ENCODE results near the gene MAK.
"Not testable (repeated sequence)": the region's sequence is repeated elsewhere in the genome, so short reads cannot be mapped to it uniquely, and the experiment has no call there.

MAK gene

DNA sequence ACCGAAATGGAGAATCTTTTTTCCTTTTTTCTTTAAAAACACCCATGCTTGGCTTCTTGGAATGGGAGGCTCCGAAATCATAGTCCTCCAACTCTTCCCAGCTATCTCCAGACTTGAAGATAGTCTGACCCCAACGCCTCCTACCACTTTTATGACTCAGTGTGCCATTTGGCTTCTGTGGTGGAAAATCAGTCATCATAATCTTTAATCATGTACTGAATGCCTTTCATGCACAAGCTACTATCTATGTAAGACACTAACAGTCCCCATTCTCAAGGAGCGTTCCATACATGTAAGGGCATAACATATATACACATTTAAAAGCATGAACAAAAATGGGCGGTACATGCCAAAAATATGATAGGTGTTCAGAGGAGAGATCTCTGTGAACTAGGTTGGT is 46.7 kb downstream of the MAK start:
- no peak for DNase-seq (ENCODE audit: low spot score)

DNA sequence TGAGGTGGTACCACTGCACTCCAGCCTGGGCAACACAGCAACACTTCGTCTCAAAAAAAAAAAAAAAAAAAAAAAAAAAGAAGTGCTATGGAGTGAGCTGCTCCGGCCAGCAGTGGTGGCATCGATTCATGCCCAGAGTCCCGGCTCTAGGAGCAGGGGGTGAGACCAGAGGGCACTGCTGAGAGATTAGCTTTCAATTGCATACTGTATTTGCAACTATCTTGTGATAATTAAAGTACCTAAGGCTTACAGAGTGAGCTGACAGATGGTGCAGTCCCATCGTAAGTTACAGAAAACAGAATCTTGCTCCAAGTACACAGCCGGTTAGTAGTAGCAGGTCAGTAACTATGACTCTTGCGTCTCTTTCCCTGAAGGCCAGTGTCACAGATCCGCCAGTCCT is 59.3 kb downstream of the MAK start:
- no peak for DNase-seq (ENCODE audit: low spot score)

DNA sequence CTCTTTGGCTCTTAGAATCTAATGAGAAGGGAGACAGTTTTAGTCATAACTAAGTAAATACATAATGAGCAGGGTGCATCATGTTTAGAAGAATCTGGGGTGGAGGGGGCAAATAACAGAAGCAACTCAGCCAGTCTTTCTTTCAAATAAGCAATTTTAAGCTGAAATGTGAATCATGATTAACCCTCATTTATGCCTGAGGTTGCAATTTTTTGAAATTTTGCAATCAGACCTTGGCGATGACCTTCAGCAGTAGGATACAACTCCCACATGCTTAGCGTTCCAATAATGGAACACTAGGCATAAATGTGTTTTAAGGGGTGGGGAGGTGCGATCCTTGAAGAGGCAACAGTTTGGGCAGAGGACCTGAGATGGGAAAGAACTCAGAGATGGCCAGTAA is 60.1 kb downstream of the MAK start:
- DNase-seq (ENCODE audit: low spot score): no peak

DNA sequence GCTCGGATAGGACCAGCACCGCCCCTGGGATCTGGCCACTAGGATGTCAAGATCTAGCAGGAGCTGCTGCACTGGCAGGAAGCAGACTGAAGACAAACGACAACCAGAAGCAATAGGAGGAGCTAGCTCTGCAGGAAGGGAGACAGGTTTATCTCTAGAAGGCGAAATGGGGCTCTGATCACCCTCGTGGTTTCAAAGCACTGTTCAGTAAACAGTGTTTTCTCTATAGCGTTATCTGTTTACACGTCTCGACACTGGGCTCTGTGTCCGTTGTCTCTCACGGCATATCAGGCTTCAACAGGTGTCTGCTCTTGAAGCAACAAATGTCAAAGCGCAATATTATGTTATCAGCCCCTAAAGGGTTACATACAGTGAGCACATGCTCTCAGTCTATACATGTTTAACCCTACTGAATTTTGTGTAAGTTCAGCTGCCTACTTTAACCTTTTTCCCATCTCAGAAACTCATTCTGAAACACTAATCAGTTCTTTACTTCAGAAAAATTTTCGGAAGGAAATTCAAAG is 66.9 kb downstream of the MAK start:
- no peak for DNase-seq (ENCODE audit: low spot score)

DNA sequence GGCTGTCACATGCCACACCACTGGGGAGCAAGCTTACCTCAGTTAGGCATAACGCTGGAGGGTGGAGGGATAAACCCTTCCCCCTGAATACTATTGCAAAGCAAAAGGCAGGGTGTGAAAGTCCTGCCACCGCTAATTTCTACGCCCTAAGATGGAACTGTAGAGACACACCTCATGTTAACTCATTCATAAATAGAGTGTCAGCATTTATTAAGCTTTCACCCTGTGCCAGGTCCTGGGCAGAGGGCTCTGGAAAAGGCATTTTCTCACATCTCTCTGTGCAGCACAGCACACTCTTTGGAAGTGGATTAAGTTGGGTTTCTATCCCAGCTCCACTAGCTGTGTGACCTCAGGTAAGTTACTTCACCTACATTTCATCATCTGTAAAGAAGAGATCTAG is 68.9 kb downstream of the MAK start:
- no peak for DNase-seq (ENCODE audit: low spot score)

DNA sequence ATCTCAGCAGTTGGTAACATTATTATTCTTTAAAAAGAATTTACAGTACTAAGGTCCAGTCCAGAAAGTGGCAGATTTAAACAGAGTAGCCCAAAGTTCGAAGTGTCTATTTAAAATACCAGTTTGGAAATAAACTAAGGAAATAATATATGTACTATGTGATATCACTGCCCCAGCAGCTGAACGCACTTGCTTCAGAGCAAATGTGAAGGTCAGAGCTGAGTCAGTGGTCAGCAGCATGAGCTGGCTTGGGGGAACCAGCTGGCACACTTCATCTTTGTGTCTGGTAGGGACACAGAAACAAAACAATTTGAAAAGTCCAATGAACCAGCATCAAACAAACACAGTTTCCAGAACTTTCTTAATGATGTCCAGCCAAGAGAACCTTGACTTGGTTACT is 75.3 kb downstream of the MAK start:
- DNase-seq (ENCODE audit: low spot score): no peak

DNA sequence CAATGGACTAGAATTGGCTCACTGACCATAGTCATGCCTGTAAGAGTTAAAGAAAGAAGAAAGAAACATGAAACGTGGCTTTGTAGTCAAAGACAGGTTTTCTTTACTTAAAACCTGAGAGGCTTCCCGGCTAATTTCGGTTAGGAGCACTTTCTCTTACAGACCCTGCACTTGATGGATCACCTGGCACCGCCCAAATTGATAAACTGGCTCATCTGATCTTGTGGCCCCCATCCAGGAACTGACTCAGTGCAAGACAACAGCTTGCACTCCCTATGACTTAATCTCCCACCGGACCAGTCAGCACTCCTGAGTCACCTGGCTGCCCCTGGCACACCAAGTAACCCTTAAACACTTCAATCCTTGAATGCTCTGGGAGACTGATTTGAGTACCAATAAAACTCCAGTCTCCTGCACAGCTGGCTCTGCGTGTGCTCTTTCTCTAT is 78.4 kb downstream of the MAK start:
- DNase-seq (ENCODE audit: low spot score): no peak

DNA sequence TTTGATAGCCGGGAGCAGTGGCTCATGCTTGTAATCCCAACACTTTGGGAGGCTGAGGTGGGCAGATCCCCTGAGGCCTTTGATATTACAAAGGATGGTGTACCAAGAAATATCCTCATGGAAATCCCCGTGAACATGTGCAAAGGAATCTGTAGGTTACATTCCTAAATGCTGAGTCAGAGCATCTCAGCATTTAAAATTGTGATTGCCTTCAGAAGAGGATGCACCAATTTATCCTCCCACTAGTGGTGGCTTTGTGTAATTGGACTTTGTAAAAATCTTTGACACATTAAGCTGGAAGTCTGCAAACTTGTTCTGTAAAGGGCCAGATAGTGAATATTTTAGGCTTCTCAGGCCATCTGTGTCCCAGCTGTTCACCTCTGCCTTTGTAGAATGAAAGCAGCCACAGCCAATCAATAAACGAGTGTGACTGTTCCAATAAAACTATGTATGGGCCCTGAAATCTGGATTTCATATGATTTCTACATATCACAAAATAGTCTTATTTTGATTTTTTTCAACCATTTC is 79.0 kb downstream of the MAK start:
- DNase-seq (ENCODE audit: low spot score): peak; percentile 13

DNA sequence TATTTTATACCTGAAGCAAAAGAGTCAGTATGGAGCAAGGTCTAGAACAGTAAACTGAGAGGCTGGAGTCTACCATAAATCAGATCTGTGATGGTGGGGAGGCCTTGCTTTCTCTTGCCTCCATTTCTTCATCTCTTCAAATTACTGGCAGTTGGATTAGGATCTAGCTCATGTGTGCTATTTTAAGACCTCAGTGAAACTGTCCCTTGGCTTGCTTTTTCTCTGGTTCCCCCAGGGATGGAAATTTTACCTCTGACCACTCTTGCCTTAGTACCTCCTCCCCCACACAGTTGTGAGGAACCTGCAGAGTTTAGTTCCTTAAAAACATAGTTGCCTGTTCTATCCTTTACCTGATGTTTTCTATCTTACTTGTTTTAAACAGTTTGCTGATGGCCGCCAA is 82.3 kb downstream of the MAK start:
- no peak for DNase-seq (ENCODE audit: low spot score)

DNA sequence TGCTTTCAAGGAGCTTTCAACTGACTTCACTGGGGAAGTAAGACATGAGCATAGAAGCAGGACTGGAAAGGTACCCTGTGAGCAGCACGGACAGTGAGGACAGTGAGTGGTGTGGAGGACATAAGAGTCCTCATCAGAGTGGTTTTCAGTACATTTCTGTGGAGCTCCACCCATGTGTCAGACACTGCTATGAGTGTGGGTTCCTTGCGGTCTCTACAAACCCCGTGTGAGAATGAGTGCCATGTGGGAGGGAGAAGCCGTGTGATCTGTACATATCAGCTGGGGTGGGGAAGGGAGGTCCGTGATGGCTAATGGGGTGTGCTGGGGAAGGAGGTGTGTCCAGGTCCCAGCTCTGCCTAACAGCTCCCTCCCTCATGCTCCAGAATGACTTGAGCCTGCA is 86.6 kb downstream of the MAK start:
- not testable (repeated sequence) for DNase-seq (ENCODE audit: low spot score)

DNA sequence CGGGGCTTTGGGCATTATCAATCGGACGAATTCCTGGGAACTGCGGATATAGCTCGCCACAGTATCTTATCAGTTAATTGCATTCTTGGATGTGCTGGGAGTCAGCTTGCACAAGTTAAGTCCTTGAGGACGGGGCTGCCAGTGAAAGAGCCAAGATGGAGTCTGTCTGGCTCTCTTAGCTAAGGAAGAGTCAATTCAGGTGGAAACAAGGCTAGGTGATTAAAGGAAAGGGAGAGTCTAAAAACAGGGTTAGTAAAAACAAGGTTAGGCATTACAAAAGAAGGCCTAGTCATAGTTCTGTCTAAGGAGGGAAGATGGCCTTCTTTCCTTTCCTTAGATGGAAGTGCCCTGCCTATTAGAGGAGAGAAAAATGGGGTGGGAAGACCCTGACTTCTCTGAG is 87.8 kb downstream of the MAK start:
- DNase-seq (ENCODE audit: low spot score): not testable (repeated sequence)

DNA sequence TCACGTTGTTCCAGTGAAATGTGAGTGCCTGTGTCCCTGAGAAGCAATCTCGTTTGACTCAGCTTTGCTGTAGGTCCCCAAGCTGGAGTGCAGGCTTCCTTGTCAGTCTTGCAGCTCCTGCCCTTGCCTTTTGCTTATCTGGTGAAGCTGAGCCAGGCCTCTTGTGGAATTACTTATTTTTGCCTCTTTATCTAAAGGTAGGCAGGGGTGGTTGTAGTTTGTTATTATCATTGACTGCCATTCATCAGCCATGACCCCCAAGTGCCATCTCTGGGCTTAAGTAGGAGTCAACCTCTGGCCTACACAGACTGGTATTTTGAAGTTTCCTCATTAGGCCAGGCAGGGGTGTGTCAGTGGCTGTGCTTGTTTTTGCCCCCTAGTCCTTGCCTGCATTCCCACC is 88.6 kb downstream of the MAK start:
- no peak for DNase-seq (ENCODE audit: low spot score)

DNA sequence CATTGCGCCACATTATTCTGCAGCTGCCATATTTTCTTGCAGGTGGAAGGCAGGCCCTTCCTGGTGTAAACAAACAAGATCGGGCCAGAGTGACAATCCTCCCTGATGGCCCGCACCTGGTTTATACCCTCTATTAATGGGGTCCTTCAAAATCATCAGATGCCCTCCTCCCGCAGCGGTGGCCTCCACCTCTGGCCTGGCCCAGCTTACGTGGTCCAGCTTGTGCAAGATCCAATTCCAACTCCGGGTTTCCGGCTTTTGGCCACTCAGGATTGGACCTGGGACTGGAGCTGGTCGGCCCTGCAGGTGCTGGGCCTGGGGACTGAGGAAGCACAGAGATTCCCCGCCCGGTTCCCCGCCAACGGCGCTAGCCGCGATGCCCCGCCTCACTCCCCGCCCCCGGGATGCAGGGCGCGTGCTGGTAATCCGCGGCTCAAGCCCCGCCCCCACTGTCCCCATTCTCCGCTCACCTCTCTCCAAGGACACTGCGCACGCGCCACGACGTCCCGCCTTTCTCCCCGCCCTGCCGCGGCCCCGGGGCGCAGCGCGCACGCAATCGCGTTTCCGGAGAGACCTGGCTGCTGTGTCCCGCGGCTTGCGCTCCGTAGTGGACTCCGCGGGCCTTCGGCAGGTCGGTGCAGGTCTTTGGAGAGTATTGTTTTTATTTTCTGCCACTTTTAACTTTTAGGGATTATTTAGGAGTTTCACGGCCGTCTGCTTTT is 90.9 kb downstream of the MAK start, which contains the start of gene TMEM14B:
Gene TMEM14B, plus strand, starts transcription at position 555 of the 722 bp plus-strand sequence. CDS start 1,441 bp downstream, outside the sequence.
- peak; percentile 98 for DNase-seq (ENCODE audit: low spot score)

DNA sequence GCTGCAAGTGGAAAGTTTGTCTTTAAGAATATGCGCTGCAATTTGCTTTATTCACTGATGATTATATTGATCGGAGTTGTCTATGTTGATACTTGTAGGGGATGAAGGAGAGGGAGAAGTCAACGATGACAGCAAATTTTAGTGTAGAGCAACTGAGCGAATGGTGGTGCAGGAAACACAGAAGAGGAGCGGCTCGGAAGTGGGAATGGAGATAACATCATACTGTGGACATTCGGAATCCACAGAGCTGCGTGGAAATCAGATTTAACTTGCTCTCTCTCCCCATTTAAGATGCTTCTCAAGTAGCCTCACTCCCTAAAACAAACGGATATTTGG is 91.5 kb downstream of the MAK start:
- no peak for DNase-seq (ENCODE audit: low spot score)

DNA sequence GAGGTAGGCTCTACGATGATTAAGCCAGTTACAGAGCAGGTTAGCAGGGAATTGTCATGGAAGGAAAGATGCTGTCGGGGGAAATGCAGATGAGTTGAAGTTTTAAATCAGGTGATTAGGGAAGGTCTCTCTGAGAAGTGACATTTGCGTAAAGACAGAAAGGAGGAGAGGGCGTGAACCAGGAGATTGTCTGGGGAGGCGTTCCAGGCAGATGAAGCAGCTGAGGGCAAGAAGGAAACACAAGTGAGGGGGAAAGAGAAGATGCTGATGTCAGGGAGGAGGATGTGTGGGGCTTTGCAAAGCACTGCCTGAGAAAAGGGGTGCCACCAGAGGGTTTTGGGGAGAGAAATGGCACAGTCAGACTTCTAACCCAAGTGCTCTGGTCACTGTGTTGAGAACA is 93.2 kb downstream of the MAK start:
- no peak for DNase-seq (ENCODE audit: low spot score)

DNA sequence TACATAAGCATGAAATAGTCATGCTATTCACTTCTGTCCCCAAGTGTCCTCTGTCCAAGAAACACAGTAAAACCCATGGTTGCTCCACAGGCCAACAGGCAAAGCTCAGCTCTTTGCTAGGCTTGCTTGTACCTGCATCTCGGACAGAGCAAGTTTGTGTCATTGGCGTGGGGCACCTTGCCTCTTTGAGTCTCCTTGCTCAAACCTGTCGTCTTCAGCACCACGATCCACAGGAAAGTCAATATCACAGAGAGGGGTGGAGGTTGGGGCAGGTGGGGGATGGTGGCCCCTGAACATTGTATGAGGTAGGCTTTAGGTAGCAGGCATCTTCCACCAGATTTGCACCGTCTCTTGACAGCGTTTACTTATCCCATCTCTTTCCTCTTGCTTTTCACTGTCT is 94.8 kb downstream of the MAK start:
- no peak for DNase-seq (ENCODE audit: low spot score)

DNA sequence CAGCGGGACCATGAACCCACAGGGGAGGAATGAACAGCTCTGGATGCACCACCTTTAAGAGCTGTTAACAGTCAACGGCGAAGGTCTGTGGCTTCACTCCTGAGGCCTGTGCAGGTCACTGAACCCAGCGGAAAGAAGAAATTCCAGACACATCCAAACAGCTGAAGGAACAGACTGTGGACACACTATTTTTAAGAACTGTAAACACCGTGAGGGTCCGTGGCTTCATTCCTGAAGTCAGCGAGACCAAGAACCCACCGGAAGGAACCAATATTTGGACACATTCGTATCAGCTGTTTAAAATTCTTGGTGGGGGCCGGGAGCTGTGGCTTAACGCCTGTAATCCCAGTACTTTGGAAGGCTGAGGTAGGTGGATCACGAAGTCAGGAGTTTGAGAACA is 96.1 kb downstream of the MAK start:
- DNase-seq (ENCODE audit: low spot score): no peak

DNA sequence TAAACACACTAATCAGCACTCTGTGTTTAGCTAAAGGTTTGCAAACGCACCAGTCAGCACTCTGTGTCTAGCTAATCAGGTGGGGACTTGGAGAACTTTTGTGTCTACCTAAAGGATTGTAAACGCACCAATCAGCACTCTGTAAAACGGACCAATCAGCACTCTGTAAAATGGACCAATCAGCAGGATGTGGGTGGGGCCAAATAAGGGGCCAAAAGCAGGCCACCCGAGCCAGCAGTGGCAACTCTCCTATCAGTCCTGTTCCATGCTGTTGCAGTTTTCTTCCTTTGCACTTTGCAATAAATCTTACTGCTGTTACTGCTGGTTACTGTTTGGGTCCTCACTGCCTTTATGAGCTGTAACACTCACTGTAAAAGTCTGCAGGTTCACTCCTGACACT is 96.7 kb downstream of the MAK start:
- DNase-seq (ENCODE audit: low spot score): not testable (repeated sequence)

DNA sequence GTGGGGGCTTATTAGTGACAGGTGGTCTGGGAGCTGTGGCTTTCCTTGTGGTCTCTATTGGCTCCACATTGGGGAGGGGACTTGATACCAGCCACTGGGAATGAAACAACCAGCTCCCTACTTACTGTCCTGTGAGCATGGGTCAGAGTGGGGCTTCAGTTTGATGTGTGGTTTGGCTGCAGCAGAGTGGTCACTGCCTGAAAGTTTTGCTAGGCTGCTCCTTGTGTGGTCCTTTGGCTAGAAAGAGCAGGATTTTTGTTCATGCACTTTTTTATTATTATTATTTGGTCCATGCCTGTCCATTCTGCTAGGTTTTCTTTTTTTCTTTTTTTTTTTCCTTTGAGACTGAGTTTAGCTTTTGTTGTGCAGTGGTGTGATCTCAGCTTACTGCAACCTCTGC is 98.3 kb downstream of the MAK start:
- DNase-seq (ENCODE audit: low spot score): no peak

DNA sequence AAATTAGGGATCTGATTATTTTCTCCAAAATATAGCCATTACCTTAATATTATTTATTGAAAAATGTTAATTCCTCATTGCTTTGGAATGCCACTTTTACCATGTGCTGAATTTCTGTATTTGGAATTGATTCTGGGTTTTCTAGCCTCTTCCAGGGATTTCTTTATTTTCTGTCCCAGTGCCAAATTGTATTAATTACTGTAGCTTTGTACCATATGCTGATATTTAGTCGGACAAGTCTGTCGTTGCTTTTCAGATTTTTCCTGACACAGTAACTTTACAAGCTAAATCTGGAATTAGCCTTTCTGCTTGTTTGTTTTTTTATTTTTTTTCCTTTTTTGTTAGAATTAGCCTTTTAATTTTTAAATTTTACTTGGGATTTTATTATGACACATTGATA is 101.6 kb downstream of the MAK start:
- no peak for DNase-seq (ENCODE audit: low spot score)

DNA sequence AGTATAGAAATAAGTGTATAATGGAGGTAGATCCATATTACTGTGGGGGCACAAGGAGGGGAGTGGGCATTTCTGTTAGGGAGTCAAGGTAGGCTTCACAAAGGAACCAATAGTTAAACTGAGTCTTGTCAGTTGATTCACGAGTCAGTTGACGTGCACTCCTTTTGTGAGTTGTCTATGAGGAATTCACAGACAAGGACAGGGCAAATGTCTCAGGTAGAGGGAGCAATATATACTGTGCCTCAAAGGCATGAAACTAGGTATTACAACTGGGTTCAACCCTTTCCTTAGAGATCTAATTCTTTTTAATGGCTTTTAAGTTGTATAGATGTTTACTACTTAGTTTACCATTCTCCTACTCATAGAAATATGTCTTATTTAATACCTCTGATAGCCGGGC is 104.5 kb downstream of the MAK start:
- no peak for DNase-seq (ENCODE audit: low spot score)

DNA sequence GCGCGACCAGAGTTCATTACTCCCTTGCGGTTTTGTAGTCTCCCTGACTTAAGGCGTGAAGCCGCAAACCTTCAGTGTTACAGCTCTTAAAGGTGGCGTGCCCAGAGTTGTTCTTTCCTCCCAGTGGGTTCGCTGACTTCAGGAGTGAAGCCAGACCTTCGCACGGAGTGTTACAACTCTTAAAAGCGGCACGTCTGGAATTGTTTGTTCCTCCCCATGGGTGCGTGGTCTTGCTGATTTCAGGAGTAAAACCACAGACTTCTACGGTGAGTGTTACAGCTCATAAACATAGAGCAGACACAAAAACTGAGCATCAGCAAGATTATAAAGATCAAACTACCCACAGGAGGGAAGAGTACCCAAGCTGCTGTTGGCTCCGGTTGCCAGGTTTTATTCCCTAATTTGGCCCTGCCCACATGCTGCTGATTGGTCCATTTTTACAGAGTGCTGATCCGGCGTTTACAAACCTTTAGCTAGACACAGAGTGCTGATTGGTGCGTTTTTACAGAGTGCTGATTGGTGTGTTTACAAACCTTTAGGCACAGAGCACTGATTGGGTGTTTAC is 105.1 kb downstream of the MAK start:
- no peak for DNase-seq (ENCODE audit: low spot score)

DNA sequence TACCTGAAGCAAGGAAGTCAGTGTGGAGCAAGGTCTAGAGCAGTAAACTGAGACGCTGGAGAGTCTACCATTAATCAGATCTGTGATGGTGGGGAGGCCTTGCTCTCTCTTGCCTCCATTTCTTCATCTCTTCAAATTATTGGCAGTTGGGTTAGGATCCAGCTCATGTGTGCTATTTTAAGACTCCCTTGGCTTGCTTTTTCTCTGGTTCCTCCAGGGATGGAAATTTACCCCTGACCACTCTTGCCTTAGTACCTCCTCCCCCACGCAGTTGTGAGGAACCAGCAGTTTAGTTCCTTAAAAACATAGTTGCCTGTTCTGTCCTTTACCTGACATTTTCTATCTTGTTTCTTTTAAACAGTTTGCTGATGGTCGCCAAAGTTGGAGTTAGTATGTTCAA is 108.1 kb downstream of the MAK start:
- no peak for DNase-seq (ENCODE audit: low spot score)

DNA sequence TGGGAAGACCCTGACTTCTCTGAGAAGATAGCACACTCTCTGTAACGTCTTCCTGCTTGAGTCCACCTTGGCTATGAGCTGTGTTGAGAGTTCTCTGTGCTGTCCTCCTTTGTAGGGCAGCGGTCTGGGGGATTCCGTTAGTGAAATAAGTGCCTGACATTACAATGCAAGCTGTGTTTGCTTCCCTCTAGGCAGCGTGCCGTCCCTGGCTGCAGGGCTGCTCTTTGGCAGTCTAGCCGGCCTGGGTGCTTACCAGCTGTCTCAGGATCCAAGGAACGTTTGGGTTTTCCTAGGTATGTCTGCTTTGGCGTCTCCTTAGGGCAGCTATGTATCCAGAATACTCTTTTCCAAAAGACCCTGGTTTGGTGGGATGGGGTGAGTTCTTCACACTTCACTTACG is 112.6 kb downstream of the MAK start:
- peak; percentile 62 for DNase-seq (ENCODE audit: low spot score)

Data from globus pallidus (tissue), 1 donor.